SU-DHL-6 (cell line): ENCODE measurements around the gene ITGB7.

ENCODE experiments used
- H2AFZ ChIP-seq: fragments of 200-600 bp; sonication (generic); 2 replicates; pipeline ENCODE4 v1.6.1; 2014; ENCODE audit warnings: low read depth, mild to moderate bottlenecking, moderate library complexity, mixed read lengths, antibody characterized with exemption, low read length; ENCODE audit not compliant: severe bottlenecking
- H3F3A ChIP-seq: fragments of 200-600 bp; shearing (Covaris generic); 2 replicates; pipeline ENCODE4 v1.6.0; 2016; ENCODE audit warnings: antibody characterized with exemption, mild to moderate bottlenecking; ENCODE audit not compliant: insufficient read depth
- H3K27ac ChIP-seq: fragments of 200-600 bp; sonication (generic); 2 replicates; pipeline ENCODE4 v1.5.1; 2016; ENCODE audit warnings: low read depth, mild to moderate bottlenecking, low read length, moderate library complexity, mixed read lengths
- H3K27me3 ChIP-seq: fragments of 200-600 bp; sonication (generic), shearing (Covaris generic); 2 replicates; pipeline ENCODE4 v1.6.0; 2014; ENCODE audit warnings: mild to moderate bottlenecking, low read length
- H3K36me3 ChIP-seq: fragments of 200-600 bp; sonication (generic); 2 replicates; pipeline ENCODE4 v1.6.1; 2014; ENCODE audit warnings: mild to moderate bottlenecking, low read length, mixed read lengths
- H3K4me2 ChIP-seq: fragments of 300-600, 200-600 bp; shearing (Covaris generic), sonication (generic); 2 replicates; pipeline ENCODE4 v1.6.0; 2014; ENCODE audit warnings: low read length, low read depth, mild to moderate bottlenecking; ENCODE audit not compliant: poor library complexity, severe bottlenecking
- H3K4me3 ChIP-seq: fragments of 200-600 bp; sonication (generic); 2 replicates; pipeline ENCODE4 v1.5.1; 2014; ENCODE audit warnings: antibody characterized with exemption, low read length, mild to moderate bottlenecking, mixed read lengths; ENCODE audit not compliant: insufficient read depth, poor library complexity, severe bottlenecking
- H3K79me2 ChIP-seq: fragments of 200-600 bp; sonication (generic); 2 replicates; pipeline ENCODE4 v1.6.1; 2014; ENCODE audit warnings: mild to moderate bottlenecking, low read length, moderate library complexity; ENCODE audit not compliant: insufficient read depth
- H3K9ac ChIP-seq: fragments of 200-600 bp; sonication (generic); 2 replicates; pipeline ENCODE4 v1.7.0; 2014; ENCODE audit warnings: mild to moderate bottlenecking, low read length
- H3K9me2 ChIP-seq: fragments of 200-600 bp; sonication (generic); replicated peaks from 2 replicates; pipeline ENCODE4 v1.6.1; 2014; ENCODE audit warnings: low read length; ENCODE audit not compliant: insufficient read depth
- H3K9me3 ChIP-seq: fragments of 200-600 bp; sonication (generic); 2 replicates; pipeline ENCODE4 v1.6.1; 2014; ENCODE audit warnings: low read length, mixed read lengths; ENCODE audit not compliant: insufficient read depth
- H4K20me1 ChIP-seq: fragments of 200-600 bp; sonication (generic); 2 replicates; pipeline ENCODE4 v1.6.1; 2014; ENCODE audit warnings: low read depth, mild to moderate bottlenecking, antibody characterized with exemption, low read length, moderate library complexity, mixed read lengths
- CTCF ChIP-seq: fragments of 200-600 bp; sonication (generic); IDR thresholded peaks from one replicate; pipeline ENCODE4 v1.5.1; 2017; ENCODE audit warnings: antibody characterized with exemption, mild to moderate bottlenecking, low read length, moderate library complexity; ENCODE audit not compliant: insufficient read depth, poor library complexity, severe bottlenecking
- EZH2phosphoT487 ChIP-seq: fragments of 200-600 bp; sonication (generic), shearing (Covaris generic); conservative IDR thresholded peaks from 2 replicates; pipeline ENCODE4 v1.6.1; 2018; ENCODE audit warnings: mild to moderate bottlenecking, antibody characterized with exemption, low read length, moderate library complexity, mixed read lengths

The ITGB7 gene

GRCh38 chr12:53161119-53161911 lies 45.7 kb downstream of the ITGB7 start:
- Histone ChIP-seq H4K20me1 (no peaks in the 10 kb centered on the region), H3K9ac (no peak overlapping the region), H3K27me3 (no peaks in the 10 kb centered on the region), H3K79me2 (no peaks in the 10 kb centered on the region), H3K9me2 (no peaks in the 10 kb centered on the region), H3F3A (no peaks in the 10 kb centered on the region), H2AFZ (no peak overlapping the region), H3K27ac (no peak overlapping the region), H3K36me3 (no peaks in the 10 kb centered on the region), H3K4me3 (no peak overlapping the region), H3K9me3 (no peaks in the 10 kb centered on the region), H3K4me2 (no peak overlapping the region)
- TF ChIP-seq CTCF (no peak), EZH2phosphoT487 (no peak)

- Histone ChIP-seq H2AFZ (no peak overlapping the region), H3K79me2 (no peaks in the 10 kb centered on the region), H3K4me3 (no peak overlapping the region), H3K9me3 (no peaks in the 10 kb centered on the region), H3K4me2 (no peak overlapping the region), H3K27me3 (no peaks in the 10 kb centered on the region), H3K9me2 (no peaks in the 10 kb centered on the region), H3K36me3 (no peaks in the 10 kb centered on the region), H3K27ac (no peak overlapping the region), H3K9ac (no peak overlapping the region), H3F3A (no peaks in the 10 kb centered on the region), H4K20me1 (no peaks in the 10 kb centered on the region)
- TF ChIP-seq EZH2phosphoT487 (no peak), CTCF (no peak)
Observed at GRCh38 chr12:53160673-53161072, 46.4 kb downstream of the ITGB7 start.

GRCh38 chr12:53160000-53160399 lies 47.1 kb downstream of the ITGB7 start:
- no peak overlapping the region for H3K4me2 ChIP-seq
- H2AFZ ChIP-seq = peak overlapping the region; percentile 81
- no peaks in the 10 kb centered on the region for H3F3A ChIP-seq
- no peaks in the 10 kb centered on the region for H3K9me3 ChIP-seq
- no peak overlapping the region for H3K27ac ChIP-seq
- H3K9ac ChIP-seq = 0 out of 2 replicates have a peak overlapping the region, but pooled peaks have one; percentile 28
- H3K36me3 ChIP-seq = no peaks in the 10 kb centered on the region
- no peaks in the 10 kb centered on the region for H4K20me1 ChIP-seq
- no peak overlapping the region for H3K4me3 ChIP-seq
- H3K79me2 ChIP-seq = no peaks in the 10 kb centered on the region
- H3K9me2 ChIP-seq = no peaks in the 10 kb centered on the region
- no peaks in the 10 kb centered on the region for H3K27me3 ChIP-seq
- no peak for TF ChIP-seq CTCF
- no peak for TF ChIP-seq EZH2phosphoT487
